A673 (cell line): Measurements from ENCODE around the gene NDUFB10. TPM values are rescaled to one million over a fixed set of nuclear protein-coding genes. Genes with fewer than 3 reads are reported as not detected.

ENCODE experiments used
- BruUV-seq: library from RNA; stranded (reverse); fragments of 400-500 nt; replicated peaks from 2 replicates; lab custom pipeline; 2021; lab: Mats Ljungman, UMichigan
- CTCF ChIA-PET: fragments of 300-600 bp; sonication (Branson Sonifier 250); formaldehyde crosslinking; loops from one replicate; lab custom pipeline; 2022; ENCODE audit warnings: antibody characterized with exemption; lab: Charles Lee
- POLR2A ChIA-PET: fragments of 300-600 bp; sonication (Branson Sonifier 250); formaldehyde crosslinking; loops from one replicate; lab custom pipeline; 2022; ENCODE audit warnings: antibody characterized with exemption; ENCODE audit not compliant: low non-redundant PET; lab: Charles Lee
- DNase-seq: peaks from one replicate; pipeline ENCODE4 v3.0.0-alpha.2; 2015; ENCODE audit warnings: low spot score
- H3K27ac ChIP-seq: fragments of 200-600 bp; sonication (generic); 2 replicates; pipeline ENCODE4 v1.5.1; 2016; ENCODE audit warnings: mixed run types, low read depth, mild to moderate bottlenecking, mixed read lengths, antibody characterized with exemption, low read length; ENCODE audit not compliant: poor library complexity, severe bottlenecking
- H3K27me3 ChIP-seq: fragments of 200-600 bp; sonication (generic); replicated peaks from 2 replicates; pipeline ENCODE4 v1.6.1; 2017; ENCODE audit warnings: mixed run types, low read depth, mild to moderate bottlenecking, mixed read lengths, antibody characterized with exemption, low read length; ENCODE audit not compliant: insufficient read depth, poor library complexity
- H3K36me3 ChIP-seq: fragments of 200-600 bp; sonication (generic); 2 replicates; pipeline ENCODE4 v1.6.1; 2016; ENCODE audit warnings: mixed run types, mild to moderate bottlenecking, mixed read lengths, antibody characterized with exemption, low read length; ENCODE audit not compliant: insufficient read depth, poor library complexity, severe bottlenecking
- H3K4me1 ChIP-seq: fragments of 200-600 bp; sonication (generic); 2 replicates; pipeline ENCODE4 v1.6.1; 2017; ENCODE audit warnings: mixed run types, mild to moderate bottlenecking, mixed read lengths, antibody characterized with exemption, low read length; ENCODE audit not compliant: insufficient read depth, poor library complexity, severe bottlenecking
- H3K4me3 ChIP-seq: fragments of 200-600 bp; sonication (generic); 2 replicates; pipeline ENCODE4 v1.5.1; 2016; ENCODE audit warnings: low read depth, mixed run types, mild to moderate bottlenecking, mixed read lengths, low read length; ENCODE audit not compliant: poor library complexity, severe bottlenecking
- H3K9me3 ChIP-seq: fragments of 200-600 bp; sonication (generic); 2 replicates; pipeline ENCODE4 v1.6.1; 2016; ENCODE audit warnings: mixed run types, low read depth, mild to moderate bottlenecking, mixed read lengths, antibody characterized with exemption, low read length; ENCODE audit not compliant: poor library complexity, severe bottlenecking
- CTCF ChIP-seq: fragments of 300-800, 200-600 bp; sonication (generic); conservative IDR thresholded peaks from 2 replicates; pipeline ENCODE4 v1.5.1; 2017; ENCODE audit warnings: low read depth, mild to moderate bottlenecking, antibody characterized with exemption, low read length, moderate library complexity, mixed read lengths
- EZH2 ChIP-seq: fragments of 200-600 bp; sonication (generic); IDR thresholded peaks from 2 replicates; pipeline ENCODE4 v1.6.1; 2017; ENCODE audit warnings: borderline replicate concordance, low read depth, mild to moderate bottlenecking, mixed read lengths, antibody characterized with exemption, low read length; ENCODE audit not compliant: poor library complexity, severe bottlenecking
- intact Hi-C: fragments of 100-400 bp; cut with micrococcal nuclease; formaldehyde crosslinking; loops from one replicate; pipeline ENCODE4 v1.10.0; 2022; ENCODE audit not compliant: unreplicated experiment
- total RNA-seq: library from RNA; stranded (reverse); gene quantifications from 2 replicates; pipeline ENCODE4 v1.2.3, GENCODE V29; 2021

Gene NDUFB10
- total RNA-seq, 1 experiment from 2014 or later, result 178 TPM

- H3K4me1 ChIP-seq, result peaks cover 18% of the 10 kb centered on the region
- ChIA-PET CTCF (interaction anchor here (0.6 kb wide), 1 partner anchor 15 kb away, joined by 3 read pairs; no protein-coding TSS in a partner anchor), POLR2A (no interaction called here)
- no TSS peak for BruUV-seq
- H3K36me3 ChIP-seq, result no peaks in the 10 kb centered on the region
- DNase-seq, result no peak
- no peak overlapping the region for H3K4me3 ChIP-seq
- intact Hi-C loops, result no loop called here
- no peaks in the 10 kb centered on the region for H3K9me3 ChIP-seq
- TF ChIP-seq EZH2 (no peak), CTCF (no peak)
- no peak overlapping the region for H3K27ac ChIP-seq
- no peaks in the 10 kb centered on the region for H3K27me3 ChIP-seq
Measured at GRCh38 chr16:1940273-1941161, 18.8 kb upstream of the NDUFB10 start.

GRCh38 chr16:1941162-1942046, 17.9 kb upstream of the NDUFB10 start:
- H3K4me3 ChIP-seq, result no peak overlapping the region
- no peak for DNase-seq
- BruUV-seq, result no TSS peak
- H3K27ac ChIP-seq, result peak overlapping the region; percentile 33
- POLR2A ChIA-PET, result no interaction called here
- H3K9me3 ChIP-seq, result no peaks in the 10 kb centered on the region
- no peaks in the 10 kb centered on the region for H3K27me3 ChIP-seq
- peaks cover 18% of the 10 kb centered on the region for H3K4me1 ChIP-seq
- no peaks in the 10 kb centered on the region for H3K36me3 ChIP-seq
- CTCF ChIA-PET, result interaction anchor here (0.6 kb wide), 1 partner anchor 14 kb away, joined by 3 read pairs; no protein-coding TSS in a partner anchor
- TF ChIP-seq EZH2 (no peak), CTCF (no peak)
- intact Hi-C loops, result no loop called here

GRCh38 chr16:1942047-1942809, 17.1 kb upstream of the NDUFB10 start:
- TSS peak; percentile 50 for BruUV-seq
- intact Hi-C loops, result no loop called here
- CTCF ChIA-PET, result no interaction called here
- Histone ChIP-seq H3K4me3 (peak overlapping the region; percentile 73), H3K36me3 (no peaks in the 10 kb centered on the region), H3K4me1 (peaks cover 18% of the 10 kb centered on the region), H3K9me3 (no peaks in the 10 kb centered on the region), H3K27me3 (no peaks in the 10 kb centered on the region), H3K27ac (peak overlapping the region; percentile 73)
- TF ChIP-seq EZH2 (no peak), CTCF (no peak)
- DNase-seq, result no peak
- POLR2A ChIA-PET, result no interaction called here
